D721Med (cell line): ENCODE measurements around the gene TRIM56.

Experiments used
- DNase-seq: peaks from one replicate; pipeline ENCODE4 v3.0.0; 2011; ENCODE audit warnings: low spot score; ENCODE audit not compliant: insufficient read length
- FAIRE-seq: peaks from 2 replicates; lab custom pipeline; 2011; peaks lifted over from hg19 to GRCh38; lab: Jason Lieb, UNC
- CTCF ChIP-seq: IDR thresholded peaks from 2 replicates; pipeline ENCODE4 v1.5.1; 2012; ENCODE audit warnings: mild to moderate bottlenecking, control low read depth; ENCODE audit not compliant: insufficient read depth; ENCODE audit errors: missing control alignments

TRIM56 gene

GRCh38 chr7:101123703-101124068, 38.4 kb downstream of the TRIM56 start:
- TF ChIP-seq CTCF, result no peak
- DNase-seq, result no peak
- FAIRE-seq, result no peak

- no peak for FAIRE-seq
- DNase-seq, result no peak
- no peak for TF ChIP-seq CTCF
Observed at GRCh38 chr7:101124376-101125056, 39.2 kb downstream of the TRIM56 start.

- FAIRE-seq (no peak), DNase-seq (no peak)
- TF ChIP-seq CTCF, result no peak
Observed at GRCh38 chr7:101125989-101126650, 40.8 kb downstream of the TRIM56 start.

GRCh38 chr7:101126651-101127459, 41.6 kb downstream of the TRIM56 start, which contains the start of gene SERPINE1:
SERPINE1 (plus strand) TSS chr7:101127104; CDS start chr7:101128394, 1,290 bp downstream.
- DNase-seq (no peak), FAIRE-seq (no peak)
- TF ChIP-seq CTCF, result no peak

GRCh38 chr7:101127460-101128039, 42.3 kb downstream of the TRIM56 start:
- FAIRE-seq, result no peak
- DNase-seq, result no peak
- TF ChIP-seq CTCF, result no peak

GRCh38 chr7:101128040-101128834, 43.0 kb downstream of the TRIM56 start:
- TF ChIP-seq CTCF, result no peak
- FAIRE-seq, result no peak
- no peak for DNase-seq
